Smooth muscle cell of bladder (primary cell): ENCODE data around the gene DNAJC18. TPM values are rescaled to one million over a fixed set of nuclear protein-coding genes. Genes with fewer than 3 reads are reported as not detected.

ENCODE experiments used
- total RNA-seq: library from RNA; depleted of rRNA; stranded (reverse); fragments of >200 nt; gene quantifications from 2 replicates; pipeline ENCODE4 v1.2.3, GENCODE V29; 2014

DNAJC18 gene
- total RNA-seq: 6.3 and 7.3 TPM in 2 replicates

GRCh38 chr5:139439013-139439903 is at the start of gene DNAJC18:
TSS of gene DNAJC18 (minus strand) at chr5:139439525. CDS start at chr5:139439445, 80 bp downstream.

GRCh38 chr5:139482050-139482889 is 42.9 kb upstream of the DNAJC18 start, which contains the start of gene STING1:
TSS of gene STING1 (minus strand) at chr5:139482758. CDS start at chr5:139481704, 1,054 bp downstream.

DNA sequence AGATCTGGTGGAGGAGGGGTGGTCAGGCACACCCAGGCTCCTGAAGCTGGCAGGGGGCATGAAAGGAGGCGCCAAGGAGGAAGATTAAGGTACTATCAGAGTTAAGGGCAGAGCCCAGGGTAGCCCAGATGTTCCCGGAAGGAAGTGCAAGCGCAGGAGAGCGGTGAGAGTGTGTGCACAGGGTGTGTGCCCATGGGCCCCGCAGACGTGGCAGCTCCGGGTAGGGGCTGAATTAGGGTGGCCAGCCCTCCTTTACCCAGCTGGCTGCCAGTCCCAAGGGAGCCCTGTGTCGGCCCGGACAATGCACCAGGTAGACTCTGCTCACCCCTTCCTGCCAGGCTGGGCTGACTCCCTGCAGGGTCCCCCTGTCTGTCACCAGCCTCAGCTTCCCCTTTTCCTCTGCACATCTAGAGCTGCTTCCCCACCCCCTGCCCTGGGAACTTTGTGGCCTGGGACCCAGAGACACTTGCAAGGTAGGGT is 31.5 kb upstream of the DNAJC18 start, which contains the start of gene SMIM33:
Gene SMIM33 (plus strand): TSS at position 184 of the 480 bp plus-strand sequence. CDS start 118 bp downstream, at position 302.

GRCh38 chr5:139462586-139463276 is 23.4 kb upstream of the DNAJC18 start, which contains the start of gene ECSCR:
TSS of gene ECSCR (minus strand) at chr5:139462743. CDS start at chr5:139462670, 73 bp downstream.

GRCh38 chr5:139403787-139404483 is 35.4 kb downstream of the DNAJC18 start, which contains the start of gene SPATA24:
TSS of gene SPATA24 (minus strand) at chr5:139404089. CDS start at chr5:139404060, 29 bp downstream.

DNA sequence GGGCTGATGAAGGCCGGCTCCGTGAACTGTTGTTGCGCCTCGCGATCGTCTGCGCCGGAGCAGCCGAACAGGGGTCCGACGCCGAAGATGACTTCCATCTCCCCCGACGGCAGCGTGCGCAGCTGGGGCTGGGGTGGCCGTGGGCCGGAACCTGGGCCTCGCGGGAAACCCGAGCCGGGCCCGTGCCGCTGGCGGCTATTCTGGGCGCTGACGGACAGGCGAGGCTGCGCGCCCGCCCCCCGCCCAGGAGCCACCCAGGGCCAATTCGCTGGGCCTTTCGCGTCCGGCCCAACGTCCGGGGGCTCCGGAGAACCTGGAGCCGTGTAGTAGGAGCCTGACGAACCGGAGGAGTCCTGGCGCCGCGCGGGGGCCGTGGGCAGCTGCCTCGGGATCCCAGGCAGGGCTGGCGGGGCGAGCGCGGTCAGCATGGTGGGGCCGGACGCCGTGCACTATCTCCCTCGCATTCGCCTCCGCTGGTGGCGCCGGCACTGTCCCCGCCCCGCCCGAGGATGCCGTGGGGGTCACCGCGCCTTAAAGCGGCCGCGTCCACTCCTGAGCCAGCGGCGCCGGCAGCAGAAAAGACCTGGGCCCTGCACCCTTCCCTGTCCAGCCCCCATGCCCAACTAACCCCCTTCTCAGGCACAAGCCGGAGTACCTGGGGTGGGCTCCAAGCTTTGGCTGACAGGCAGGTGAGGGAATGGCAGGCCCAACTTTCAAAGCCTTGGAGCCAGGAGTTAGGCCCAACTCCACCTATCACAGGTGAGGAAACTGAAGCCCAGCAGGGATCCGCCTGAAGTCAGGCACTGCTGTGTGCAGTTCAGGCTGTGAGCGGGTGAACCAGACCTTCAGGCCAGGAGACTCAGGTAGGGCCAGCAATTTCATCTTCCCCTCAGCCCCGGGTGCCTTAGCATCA is 44.4 kb downstream of the DNAJC18 start, which contains the start of gene PROB1:
Gene PROB1 (minus strand): TSS at position 451 of the 913 bp plus-strand sequence. CDS start 23 bp downstream, at position 428.

GRCh38 chr5:139389701-139390638 is 49.4 kb downstream of the DNAJC18 start, which contains the start of gene MZB1:
TSS of gene MZB1 (minus strand) at chr5:139389913. CDS start at chr5:139389856, 57 bp downstream.

DNA sequence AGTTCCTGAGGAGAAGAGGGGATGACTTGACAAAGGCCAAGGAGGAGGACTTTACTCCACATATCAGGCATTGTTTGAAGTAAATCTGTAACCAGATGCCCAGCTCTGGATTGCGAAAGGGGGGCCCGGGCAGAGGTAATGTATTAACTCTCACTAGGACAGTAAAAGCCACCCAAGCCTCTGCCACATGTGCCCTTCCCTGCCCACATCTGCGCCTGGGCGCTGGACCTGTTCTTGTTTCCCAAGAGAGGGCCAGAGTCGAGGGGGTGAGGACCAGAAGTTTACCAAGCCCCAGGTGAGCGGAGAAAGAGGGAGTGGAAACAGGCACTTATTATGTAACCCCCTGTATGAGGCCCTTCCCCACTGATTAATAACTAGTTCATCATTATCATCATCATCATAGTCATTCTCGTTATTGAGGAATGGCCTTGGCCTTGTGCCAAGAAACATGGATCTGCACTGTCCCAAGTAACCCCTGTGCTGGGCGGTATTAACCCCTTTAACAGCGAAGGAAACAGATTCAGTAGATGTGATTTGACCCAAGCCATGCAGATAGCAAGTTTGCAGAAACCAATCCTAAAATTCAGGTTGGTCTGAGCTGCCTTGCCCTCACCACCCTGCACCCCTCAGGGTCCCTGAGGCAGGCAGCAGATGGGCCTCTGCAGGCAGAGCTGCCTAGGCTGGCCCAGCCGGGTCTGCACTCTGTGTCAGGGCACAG is 55.9 kb downstream of the DNAJC18 start, which contains the start of gene SLC23A1:
Gene SLC23A1 (minus strand): TSS at position 23 of the 718 bp plus-strand sequence. CDS start 44 bp downstream, outside the sequence.

Other genes starting within 250 kb of the DNAJC18 start
- gene SIL1, start 241.2 kb downstream of the DNAJC18 start, total RNA-seq: 113 and 143 TPM in 2 replicates
- gene MATR3, start 145.8 kb downstream of the DNAJC18 start, total RNA-seq: 193 and 203 TPM in 2 replicates
- 53.5 and 69.2 TPM in 2 replicates for gene PAIP2, start 97.7 kb downstream of the DNAJC18 start, total RNA-seq
- under 0.01 TPM in 1 of 2 replicates, not detected in the other for gene SLC23A1, start 56.2 kb downstream of the DNAJC18 start, total RNA-seq
- 0.14 and 0.18 TPM in 2 replicates for gene MZB1, start 49.6 kb downstream of the DNAJC18 start, total RNA-seq
- gene PROB1, start 44.4 kb downstream of the DNAJC18 start, total RNA-seq: 0.71 and 1.0 TPM in 2 replicates
- gene SPATA24, start 35.4 kb downstream of the DNAJC18 start, total RNA-seq: 7.3 and 8.4 TPM in 2 replicates
- gene ECSCR, start 23.2 kb upstream of the DNAJC18 start, total RNA-seq: 0.14 and 0.37 TPM in 2 replicates
- gene SMIM33, start 31.5 kb upstream of the DNAJC18 start, total RNA-seq: not detected in 2 replicates
- gene STING1, start 43.2 kb upstream of the DNAJC18 start, total RNA-seq: 24.8 and 26.9 TPM in 2 replicates
- gene UBE2D2, start 121.8 kb upstream of the DNAJC18 start, total RNA-seq: 39.3 and 43.4 TPM in 2 replicates
- 41.7 and 64.5 TPM in 2 replicates for gene CXXC5, start 208.8 kb upstream of the DNAJC18 start, total RNA-seq